ENCODE measurements around the gene MMEL1.
"Not testable (repeated sequence)": the region's sequence is repeated elsewhere in the genome, so short reads cannot be mapped to it uniquely, and the experiment has no call there.

MMEL1 gene

GRCh38 chr1:2630498-2631135 lies 2.2 kb downstream of the MMEL1 start:
- Mint-ChIP-seq H3K9me3 (no peaks in the 10 kb centered on the region), H3K27me3 (peaks cover 36% of the 10 kb centered on the region), H3K4me3 (no peak overlapping the region), H3K4me1 (no peaks in the 10 kb centered on the region), H3K36me3 (ENCODE audit: insufficient read depth) (peaks cover 1% of the 10 kb centered on the region), H3K27ac (ENCODE audit: low read depth) (no peak overlapping the region)
- ATAC-seq (replicated peaks; ENCODE audit: extremely low read depth, poor library complexity, severe bottlenecking) (no peak), DNase-seq (ENCODE audit: low spot score in 2 of 2) (no peak)

- ATAC-seq (replicated peaks; ENCODE audit: extremely low read depth, poor library complexity, severe bottlenecking) (no peak), DNase-seq (ENCODE audit: low spot score in 2 of 2) (no peak)
- H3K4me3 Mint-ChIP-seq = no peak overlapping the region
- peak overlapping the region; percentile 78 for H3K27ac Mint-ChIP-seq (ENCODE audit: low read depth)
- peaks cover 1% of the 10 kb centered on the region for H3K36me3 Mint-ChIP-seq (ENCODE audit: insufficient read depth)
- H3K9me3 Mint-ChIP-seq = no peaks in the 10 kb centered on the region
- H3K27me3 Mint-ChIP-seq = peaks cover 43% of the 10 kb centered on the region
- no peaks in the 10 kb centered on the region for H3K4me1 Mint-ChIP-seq
Measured at GRCh38 chr1:2629627-2630497, 3.0 kb downstream of the MMEL1 start.

- peaks cover 51% of the 10 kb centered on the region for H3K27me3 Mint-ChIP-seq
- H3K4me3 Mint-ChIP-seq = no peak overlapping the region
- ATAC-seq (replicated peaks; ENCODE audit: extremely low read depth, poor library complexity, severe bottlenecking) = no peak
- no peak for DNase-seq (ENCODE audit: low spot score in 2 of 2)
- no peak overlapping the region for H3K27ac Mint-ChIP-seq (ENCODE audit: low read depth)
- H3K9me3 Mint-ChIP-seq = no peaks in the 10 kb centered on the region
- peaks cover 1% of the 10 kb centered on the region for H3K36me3 Mint-ChIP-seq (ENCODE audit: insufficient read depth)
- H3K4me1 Mint-ChIP-seq = no peaks in the 10 kb centered on the region
Measured at GRCh38 chr1:2628933-2629626, 3.7 kb downstream of the MMEL1 start.

- Mint-ChIP-seq H3K27ac (ENCODE audit: low read depth) (no peak overlapping the region), H3K27me3 (peaks cover 52% of the 10 kb centered on the region), H3K36me3 (ENCODE audit: insufficient read depth) (peaks cover 1% of the 10 kb centered on the region), H3K4me1 (no peaks in the 10 kb centered on the region), H3K4me3 (no peak overlapping the region), H3K9me3 (no peaks in the 10 kb centered on the region)
- DNase-seq (ENCODE audit: low spot score in 2 of 2) (no peak), ATAC-seq (replicated peaks; ENCODE audit: extremely low read depth, poor library complexity, severe bottlenecking) (no peak)
Measured at GRCh38 chr1:2628191-2628932, 4.5 kb downstream of the MMEL1 start.

- H3K4me3 Mint-ChIP-seq = no peak overlapping the region
- H3K4me1 Mint-ChIP-seq = no peaks in the 10 kb centered on the region
- ATAC-seq (replicated peaks; ENCODE audit: extremely low read depth, poor library complexity, severe bottlenecking) = no peak
- peaks cover 52% of the 10 kb centered on the region for H3K27me3 Mint-ChIP-seq
- DNase-seq (ENCODE audit: low spot score in 2 of 2) = no peak
- no peak overlapping the region for H3K27ac Mint-ChIP-seq (ENCODE audit: low read depth)
- H3K9me3 Mint-ChIP-seq = no peaks in the 10 kb centered on the region
- peaks cover 1% of the 10 kb centered on the region for H3K36me3 Mint-ChIP-seq (ENCODE audit: insufficient read depth)
Measured at GRCh38 chr1:2627746-2628145, 5.1 kb downstream of the MMEL1 start.

GRCh38 chr1:2625748-2626147 lies 7.1 kb downstream of the MMEL1 start:
- peaks cover 51% of the 10 kb centered on the region for H3K27me3 Mint-ChIP-seq
- not testable (repeated sequence) for DNase-seq (ENCODE audit: low spot score in 2 of 2); ATAC-seq (replicated peaks; ENCODE audit: extremely low read depth, poor library complexity, severe bottlenecking); H3K27ac Mint-ChIP-seq (ENCODE audit: low read depth); H3K4me1 Mint-ChIP-seq; H3K4me3 Mint-ChIP-seq; H3K36me3 Mint-ChIP-seq (ENCODE audit: insufficient read depth); H3K9me3 Mint-ChIP-seq

- Mint-ChIP-seq H3K27me3 (peaks cover 51% of the 10 kb centered on the region), H3K27ac (ENCODE audit: low read depth) (no peak overlapping the region), H3K9me3 (no peaks in the 10 kb centered on the region), H3K36me3 (ENCODE audit: insufficient read depth) (peaks cover 3% of the 10 kb centered on the region), H3K4me1 (no peaks in the 10 kb centered on the region), H3K4me3 (no peak overlapping the region)
- no peak for DNase-seq (ENCODE audit: low spot score in 2 of 2)
- ATAC-seq (replicated peaks; ENCODE audit: extremely low read depth, poor library complexity, severe bottlenecking) = no peak
Measured at GRCh38 chr1:2625311-2625710, 7.5 kb downstream of the MMEL1 start.

GRCh38 chr1:2624735-2625300 lies 8.0 kb downstream of the MMEL1 start:
- Mint-ChIP-seq H3K27me3 (peaks cover 51% of the 10 kb centered on the region), H3K36me3 (ENCODE audit: insufficient read depth) (peaks cover 3% of the 10 kb centered on the region), H3K27ac (ENCODE audit: low read depth) (no peak overlapping the region), H3K4me3 (no peak overlapping the region), H3K4me1 (no peaks in the 10 kb centered on the region), H3K9me3 (peaks cover 5% of the 10 kb centered on the region)
- ATAC-seq (replicated peaks; ENCODE audit: extremely low read depth, poor library complexity, severe bottlenecking) (no peak), DNase-seq (ENCODE audit: low spot score in 2 of 2) (no peak)

- peaks cover 51% of the 10 kb centered on the region for H3K27me3 Mint-ChIP-seq
- no peaks in the 10 kb centered on the region for H3K4me1 Mint-ChIP-seq
- H3K27ac Mint-ChIP-seq (ENCODE audit: low read depth) = no peak overlapping the region
- ATAC-seq (replicated peaks; ENCODE audit: extremely low read depth, poor library complexity, severe bottlenecking) (no peak), DNase-seq (ENCODE audit: low spot score in 2 of 2) (no peak)
- no peak overlapping the region for H3K4me3 Mint-ChIP-seq
- peaks cover 3% of the 10 kb centered on the region for H3K36me3 Mint-ChIP-seq (ENCODE audit: insufficient read depth)
- H3K9me3 Mint-ChIP-seq = peaks cover 8% of the 10 kb centered on the region
Measured at GRCh38 chr1:2623571-2624337, 9.1 kb downstream of the MMEL1 start.

- Mint-ChIP-seq H3K36me3 (ENCODE audit: insufficient read depth) (peaks cover 3% of the 10 kb centered on the region), H3K4me3 (no peak overlapping the region), H3K27ac (ENCODE audit: low read depth) (no peak overlapping the region), H3K4me1 (no peaks in the 10 kb centered on the region), H3K27me3 (peaks cover 39% of the 10 kb centered on the region), H3K9me3 (peaks cover 25% of the 10 kb centered on the region)
- ATAC-seq (replicated peaks; ENCODE audit: extremely low read depth, poor library complexity, severe bottlenecking) (no peak), DNase-seq (ENCODE audit: low spot score in 2 of 2) (no peak)
Measured at GRCh38 chr1:2617971-2618470, 14.8 kb downstream of the MMEL1 start.

GRCh38 chr1:2614145-2614544 lies 18.7 kb downstream of the MMEL1 start:
- H3K27ac Mint-ChIP-seq (ENCODE audit: low read depth) = no peak overlapping the region
- H3K36me3 Mint-ChIP-seq (ENCODE audit: insufficient read depth) = peaks cover 2% of the 10 kb centered on the region
- H3K9me3 Mint-ChIP-seq = peaks cover 17% of the 10 kb centered on the region
- no peaks in the 10 kb centered on the region for H3K4me1 Mint-ChIP-seq
- ATAC-seq (replicated peaks; ENCODE audit: extremely low read depth, poor library complexity, severe bottlenecking) = no peak
- no peak for DNase-seq (ENCODE audit: low spot score in 2 of 2)
- peaks cover 35% of the 10 kb centered on the region for H3K27me3 Mint-ChIP-seq
- H3K4me3 Mint-ChIP-seq = no peak overlapping the region
